Transverse colon (tissue), 3 donors: ENCODE data around the gene CCDC74A.
"Not testable (repeated sequence)": the region's sequence is repeated elsewhere in the genome, so short reads cannot be mapped to it uniquely, and the experiment has no call there.

Experiments used
- CTCF ChIP-seq, 5 experiments: fragments of 200-600 bp in 3 of 5; fragments of 450-650 bp in 2 of 5; sonication (generic) in 3 of 5; IDR thresholded peaks; 1 replicate in 2 of 5; 2 replicates in 3 of 5; pipeline ENCODE4 v1.5.1; 2016 to 2017; ENCODE audit warnings: antibody characterized with exemption in 5 of 5, inconsistent platforms in 3 of 5, mild to moderate bottlenecking in 2 of 5, moderate library complexity in 1 of 5
- EP300 ChIP-seq: sonication (generic); formaldehyde crosslinking; IDR thresholded peaks from one replicate; pipeline ENCODE4 v1.6.1; 2017; ENCODE audit warnings: antibody characterized with exemption, low read depth
- POLR2A ChIP-seq: fragments of 450-650 bp; IDR thresholded peaks from one replicate; pipeline ENCODE4 v1.6.1; 2016; ENCODE audit warnings: antibody characterized with exemption, mild to moderate bottlenecking, moderate library complexity

GRCh38 chr2:131483981-131484820 is 43.5 kb upstream of the CCDC74A start:
- TF ChIP-seq POLR2A; CTCF (IDR thresholded peaks at IDR 0.05); EP300: not testable (repeated sequence)
